ENCODE data around the gene ERP44. TPM values are rescaled to one million over a fixed set of nuclear protein-coding genes. Genes with fewer than 3 reads are reported as not detected.

ERP44 gene
- total RNA-seq, 3 donors from 2014 or later = 15.7 to 17.8 (median 17.7) TPM

DNA sequence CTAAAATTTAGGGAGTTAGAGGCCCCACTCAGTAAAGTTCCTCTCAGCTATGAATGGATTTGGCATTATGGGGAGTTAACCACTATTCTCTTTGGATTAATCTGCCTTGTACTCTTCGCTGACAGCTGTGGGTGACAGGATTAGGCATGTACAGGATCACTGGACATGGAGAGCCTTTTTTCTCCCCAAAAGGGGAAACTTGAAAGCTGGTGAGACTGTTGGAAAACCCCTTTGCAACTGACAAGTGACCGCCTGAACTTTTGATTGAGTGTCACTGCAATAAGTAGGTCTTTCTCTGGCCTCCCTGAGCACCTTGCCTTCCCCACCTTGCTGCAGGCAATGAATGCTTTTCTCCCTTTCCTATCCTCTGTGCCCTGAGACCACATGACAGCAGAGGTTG lies 68.3 kb downstream of the ERP44 start:
- Histone ChIP-seq H3K9me3 (no peaks in the 10 kb centered on the region), H3K4me1 (no peaks in the 10 kb centered on the region), H3K27ac (no peak overlapping the region), H3K4me3 (no peak overlapping the region), H3K27me3 (no peaks in the 10 kb centered on the region), H3K36me3 (no peaks in the 10 kb centered on the region)
- DNase-seq (ENCODE audit: low spot score in 2 of 2) = no peak
- intact Hi-C loops (cut with DNase I; ENCODE audit: low total_unique reads) = no loop called here
- TF ChIP-seq POLR2A (IDR thresholded peaks at IDR 0.05) (no peak), POLR2AphosphoS5 (IDR thresholded peaks at IDR 0.05) (no peak)
- TF ChIP-seq, protein P1, sequence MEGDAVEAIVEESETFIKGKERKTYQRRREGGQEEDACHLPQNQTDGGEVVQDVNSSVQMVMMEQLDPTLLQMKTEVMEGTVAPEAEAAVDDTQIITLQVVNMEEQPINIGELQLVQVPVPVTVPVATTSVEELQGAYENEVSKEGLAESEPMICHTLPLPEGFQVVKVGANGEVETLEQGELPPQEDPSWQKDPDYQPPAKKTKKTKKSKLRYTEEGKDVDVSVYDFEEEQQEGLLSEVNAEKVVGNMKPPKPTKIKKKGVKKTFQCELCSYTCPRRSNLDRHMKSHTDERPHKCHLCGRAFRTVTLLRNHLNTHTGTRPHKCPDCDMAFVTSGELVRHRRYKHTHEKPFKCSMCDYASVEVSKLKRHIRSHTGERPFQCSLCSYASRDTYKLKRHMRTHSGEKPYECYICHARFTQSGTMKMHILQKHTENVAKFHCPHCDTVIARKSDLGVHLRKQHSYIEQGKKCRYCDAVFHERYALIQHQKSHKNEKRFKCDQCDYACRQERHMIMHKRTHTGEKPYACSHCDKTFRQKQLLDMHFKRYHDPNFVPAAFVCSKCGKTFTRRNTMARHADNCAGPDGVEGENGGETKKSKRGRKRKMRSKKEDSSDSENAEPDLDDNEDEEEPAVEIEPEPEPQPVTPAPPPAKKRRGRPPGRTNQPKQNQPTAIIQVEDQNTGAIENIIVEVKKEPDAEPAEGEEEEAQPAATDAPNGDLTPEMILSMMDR (IDR thresholded peaks at IDR 0.05) = no peak

DNA sequence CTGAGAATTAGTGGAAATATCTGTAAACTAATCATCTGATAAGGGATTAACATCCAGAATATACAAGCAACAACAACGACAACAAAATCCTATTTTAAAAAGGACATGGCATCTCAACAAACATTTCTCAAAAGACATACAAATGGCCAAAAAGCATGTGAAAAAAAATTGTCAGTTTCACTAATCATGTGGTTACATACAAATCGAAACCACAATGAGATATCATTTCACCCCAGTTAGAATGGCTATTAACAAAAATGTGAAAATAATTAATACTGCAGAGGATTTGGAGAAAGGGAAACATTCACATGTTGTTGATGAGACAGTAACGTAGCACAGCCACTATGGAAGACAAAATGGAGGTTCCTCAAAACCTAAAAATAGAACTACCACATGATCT lies 69.5 kb downstream of the ERP44 start:
- Histone ChIP-seq H3K27ac (no peak overlapping the region), H3K4me3 (no peak overlapping the region), H3K4me1 (no peaks in the 10 kb centered on the region), H3K36me3 (no peaks in the 10 kb centered on the region), H3K9me3 (no peaks in the 10 kb centered on the region), H3K27me3 (no peaks in the 10 kb centered on the region)
- DNase-seq (ENCODE audit: low spot score in 2 of 2) = no peak
- TF ChIP-seq POLR2AphosphoS5 (IDR thresholded peaks at IDR 0.05) (no peak), POLR2A (IDR thresholded peaks at IDR 0.05) (no peak)
- TF ChIP-seq, protein P1 (IDR thresholded peaks at IDR 0.05) = no peak
- intact Hi-C loops (cut with DNase I; ENCODE audit: low total_unique reads) = no loop called here

DNA sequence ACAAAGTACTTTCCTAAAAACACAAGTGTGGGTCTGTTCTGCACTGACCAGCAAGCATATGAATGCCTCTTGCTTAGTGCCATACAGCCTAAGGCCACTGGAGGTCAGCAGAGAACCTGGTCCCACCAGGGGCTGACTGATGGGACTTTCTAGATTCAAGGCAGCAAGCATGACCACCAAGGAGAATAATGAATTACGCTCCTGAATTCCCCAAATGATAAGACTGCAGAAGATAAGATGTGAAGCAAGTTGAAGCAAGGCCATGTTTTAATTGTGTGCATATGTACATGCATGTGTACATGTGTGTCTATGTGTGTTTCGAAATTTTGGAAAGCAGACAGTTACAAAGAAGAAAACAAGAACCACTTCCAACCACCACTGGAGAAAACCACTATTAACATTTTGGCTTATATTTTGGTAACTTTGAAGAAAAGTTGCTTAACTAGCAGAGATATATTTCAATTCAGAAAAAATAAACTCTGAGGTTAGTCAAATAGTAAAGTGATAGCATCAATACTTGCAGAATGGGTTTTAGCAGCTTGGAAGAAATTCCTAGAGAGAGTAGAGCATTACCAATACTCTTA lies 70.5 kb downstream of the ERP44 start:
- Histone ChIP-seq H3K36me3 (no peaks in the 10 kb centered on the region), H3K27ac (no peak overlapping the region), H3K9me3 (no peaks in the 10 kb centered on the region), H3K4me3 (no peak overlapping the region), H3K4me1 (no peaks in the 10 kb centered on the region), H3K27me3 (no peaks in the 10 kb centered on the region)
- peak in 1 of 2 donors; percentile 26 for DNase-seq (ENCODE audit: low spot score in 2 of 2)
- no peak for TF ChIP-seq POLR2A (IDR thresholded peaks at IDR 0.05)
- TF ChIP-seq, protein P1 (IDR thresholded peaks at IDR 0.05) = peak; percentile 46 to 67 (median 57)
- no peak for TF ChIP-seq POLR2AphosphoS5 (IDR thresholded peaks at IDR 0.05)
- intact Hi-C loops (cut with DNase I; ENCODE audit: low total_unique reads) = no loop called here

DNA sequence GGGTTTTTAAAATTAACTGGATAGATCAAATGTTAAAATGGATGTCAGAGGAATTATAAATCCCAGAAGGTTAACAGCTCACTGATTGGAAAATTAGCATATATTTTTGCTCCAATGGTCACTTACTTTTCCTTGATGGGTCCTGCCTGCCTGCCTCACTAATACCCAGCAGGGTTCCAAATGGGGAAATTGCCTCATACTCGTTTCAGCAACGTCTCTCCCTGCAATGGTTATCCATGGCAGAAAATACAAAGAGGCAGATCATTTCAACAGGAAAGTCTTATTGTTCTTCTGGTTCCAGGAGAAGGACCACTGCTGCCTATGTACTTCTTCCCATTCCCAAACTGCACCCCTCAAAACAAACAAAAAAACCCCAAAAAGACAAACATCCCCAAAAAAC lies 71.3 kb downstream of the ERP44 start:
- no peaks in the 10 kb centered on the region for H3K36me3 ChIP-seq
- H3K4me1 ChIP-seq = no peaks in the 10 kb centered on the region
- intact Hi-C loops (cut with DNase I; ENCODE audit: low total_unique reads) = no loop called here
- no peaks in the 10 kb centered on the region for H3K9me3 ChIP-seq
- no peaks in the 10 kb centered on the region for H3K27me3 ChIP-seq
- no peak overlapping the region for H3K4me3 ChIP-seq
- no peak overlapping the region for H3K27ac ChIP-seq
- no peak for TF ChIP-seq POLR2AphosphoS5 (IDR thresholded peaks at IDR 0.05)
- TF ChIP-seq, protein P1 (IDR thresholded peaks at IDR 0.05) = no peak
- TF ChIP-seq POLR2A (IDR thresholded peaks at IDR 0.05) = no peak
- DNase-seq (ENCODE audit: low spot score in 2 of 2) = no peak

DNA sequence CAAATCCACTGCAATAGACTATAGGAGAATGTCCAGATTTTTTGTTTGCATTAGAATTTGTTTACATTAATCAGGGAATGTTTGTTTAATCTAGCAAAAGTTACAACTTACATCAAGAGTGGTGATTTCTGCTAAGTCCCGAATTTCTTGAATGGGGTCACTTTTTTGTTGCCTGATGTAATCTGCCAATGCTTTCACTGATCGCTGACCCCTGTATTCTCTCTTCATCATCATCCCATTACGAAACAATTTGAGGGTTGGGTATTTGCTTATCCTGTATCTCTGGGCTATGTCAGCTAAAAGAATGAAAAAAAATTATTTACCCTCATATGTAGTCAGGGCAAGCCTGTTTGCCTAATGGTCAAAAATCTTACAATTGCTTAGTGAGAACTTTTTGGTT lies 76.9 kb downstream of the ERP44 start:
- H3K27ac ChIP-seq = no peak overlapping the region
- TF ChIP-seq, protein P1 (IDR thresholded peaks at IDR 0.05) = no peak
- TF ChIP-seq POLR2A (IDR thresholded peaks at IDR 0.05) = no peak
- no peak for TF ChIP-seq POLR2AphosphoS5 (IDR thresholded peaks at IDR 0.05)
- no peaks in the 10 kb centered on the region for H3K27me3 ChIP-seq
- no peaks in the 10 kb centered on the region for H3K4me1 ChIP-seq
- H3K4me3 ChIP-seq = no peak overlapping the region
- DNase-seq (ENCODE audit: low spot score in 2 of 2) = no peak
- intact Hi-C loops (cut with DNase I; ENCODE audit: low total_unique reads) = no loop called here
- H3K36me3 ChIP-seq = no peaks in the 10 kb centered on the region
- no peaks in the 10 kb centered on the region for H3K9me3 ChIP-seq

All from breast epithelium (tissue), 4 donors.